Cerebellar cortex (tissue), 1 donor: Measurements from ENCODE around the gene NDST1.

ENCODE experiments used
- DNase-seq: peaks from one replicate; pipeline ENCODE4 v3.0.0-alpha.2; 2015; ENCODE audit warnings: low spot score

Gene NDST1

DNA sequence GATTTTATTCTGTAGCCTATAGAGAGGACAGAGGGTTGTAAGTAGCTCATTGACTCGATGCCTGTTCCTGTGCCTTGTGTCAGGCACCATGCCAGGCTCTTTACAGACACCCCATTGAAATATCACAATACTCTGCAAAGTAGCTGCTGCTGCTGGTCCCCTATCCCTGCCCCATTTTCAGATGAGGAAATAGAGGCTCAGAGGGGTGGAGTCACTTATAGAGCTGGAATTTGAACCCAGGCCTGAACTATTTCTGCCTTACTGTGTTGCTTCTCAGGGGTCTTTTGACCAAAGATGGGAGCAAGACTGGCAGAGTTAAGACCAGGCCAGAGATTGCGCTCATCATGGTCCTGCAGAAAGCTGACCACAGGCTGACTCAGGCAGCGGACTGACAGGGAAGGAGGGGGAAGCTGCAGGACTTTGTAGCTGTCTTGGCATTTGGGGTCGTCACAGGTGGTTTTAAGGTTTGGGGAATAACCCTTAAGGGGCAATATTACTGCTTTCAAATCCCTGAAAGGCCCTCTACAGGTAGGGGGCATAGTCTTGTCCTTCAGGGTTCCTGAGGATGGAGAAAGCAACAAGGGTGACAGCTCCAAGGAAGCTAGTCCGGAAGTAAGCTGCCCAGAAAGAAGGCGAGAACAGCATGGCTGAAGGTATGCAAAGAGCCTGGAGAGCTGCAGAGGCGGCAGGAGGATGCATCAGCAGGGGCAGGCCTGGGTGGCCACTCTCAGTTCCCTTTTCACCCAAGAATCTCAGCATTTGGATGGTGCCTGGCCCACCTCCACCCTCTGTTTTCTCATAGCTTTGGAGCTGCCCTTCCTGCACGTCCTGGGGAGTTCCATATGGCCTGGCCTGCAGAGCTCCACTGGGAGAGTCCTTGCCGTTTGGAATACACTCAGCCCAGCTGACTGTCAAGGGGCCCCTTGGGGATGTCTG lies 18.3 kb upstream of the NDST1 start:
- DNase-seq, result no peak

DNA sequence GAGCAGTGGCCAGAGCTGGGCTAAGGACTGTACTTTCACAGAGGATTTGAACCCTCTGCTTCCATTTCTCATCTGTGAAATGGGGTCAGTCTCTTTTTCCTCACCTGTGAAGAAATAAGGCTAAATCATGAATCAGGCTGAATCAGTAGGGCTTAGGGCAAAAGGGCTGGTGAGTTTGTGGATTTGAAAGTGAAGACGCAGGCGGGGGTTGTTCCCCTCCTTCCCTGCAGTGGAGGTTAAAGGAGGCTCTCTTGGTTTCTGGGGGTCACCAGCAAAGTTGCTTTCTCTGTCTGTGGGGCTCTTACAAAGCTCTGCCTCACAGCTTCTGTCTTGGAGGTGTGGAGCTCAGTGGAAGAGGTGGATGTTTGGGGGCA lies 17.6 kb upstream of the NDST1 start:
- no peak for DNase-seq

DNA sequence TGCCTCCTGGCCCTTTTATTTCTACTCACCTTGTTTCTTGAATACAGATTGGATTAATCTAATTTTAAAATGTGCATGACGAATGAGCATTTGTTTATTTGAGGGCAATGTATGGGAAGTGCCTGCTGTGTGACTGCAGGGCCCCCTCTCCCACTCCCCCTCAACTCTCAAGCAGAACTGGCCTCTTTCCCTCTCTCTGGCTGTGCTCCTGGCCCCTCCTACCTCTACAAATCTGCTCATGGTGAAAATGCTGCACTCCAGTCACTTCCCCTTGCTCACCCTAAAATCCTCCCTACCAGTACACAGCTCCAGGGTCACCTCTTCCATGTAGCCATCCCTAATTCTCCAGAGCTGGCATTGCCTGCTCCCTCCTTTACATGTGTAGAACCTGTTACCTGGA lies 17.2 kb upstream of the NDST1 start:
- no peak for DNase-seq

DNA sequence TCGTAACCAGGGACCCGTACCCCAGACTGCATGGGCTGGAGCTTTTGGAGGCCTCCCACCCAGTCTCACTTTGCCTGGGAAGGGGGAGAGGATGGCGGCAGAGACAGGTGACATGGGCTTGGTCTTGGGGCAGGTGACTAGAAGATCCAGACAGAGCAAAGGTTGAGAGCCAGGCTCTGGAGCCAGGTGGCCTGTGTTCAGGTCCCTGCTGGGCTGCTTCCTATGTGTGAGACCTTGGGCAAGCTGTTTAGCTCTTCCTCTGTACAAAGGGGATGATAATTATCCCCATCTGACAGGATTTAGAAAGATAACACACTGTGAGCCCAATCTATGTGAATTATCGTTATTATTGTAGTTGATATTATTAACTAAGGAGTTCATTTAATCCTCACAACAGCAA lies 16.1 kb upstream of the NDST1 start:
- peak; percentile 66 for DNase-seq

DNA sequence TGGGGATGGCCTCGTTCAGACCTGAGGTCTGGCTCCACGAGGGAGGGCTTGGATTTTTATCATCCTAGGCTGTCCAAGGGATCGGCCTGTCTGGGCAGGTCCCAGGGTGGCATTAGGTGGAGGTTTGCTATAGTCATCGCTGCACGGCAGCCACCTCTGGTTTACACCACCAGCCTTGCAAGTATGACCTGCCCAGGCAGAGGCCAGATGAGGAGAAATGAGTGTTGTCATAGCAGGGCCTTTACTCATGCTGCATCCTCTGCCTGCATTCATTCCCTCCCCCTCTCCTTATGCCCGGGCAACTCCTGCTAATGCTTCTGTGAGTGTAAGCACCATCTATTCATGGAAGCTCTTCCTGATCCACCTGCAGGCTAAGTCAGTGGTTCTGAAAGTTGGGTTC lies 15.3 kb upstream of the NDST1 start:
- no peak for DNase-seq

- no peak for DNase-seq
Measured at GRCh38 chr5:150496098-150496497, 11.8 kb upstream of the NDST1 start.

DNA sequence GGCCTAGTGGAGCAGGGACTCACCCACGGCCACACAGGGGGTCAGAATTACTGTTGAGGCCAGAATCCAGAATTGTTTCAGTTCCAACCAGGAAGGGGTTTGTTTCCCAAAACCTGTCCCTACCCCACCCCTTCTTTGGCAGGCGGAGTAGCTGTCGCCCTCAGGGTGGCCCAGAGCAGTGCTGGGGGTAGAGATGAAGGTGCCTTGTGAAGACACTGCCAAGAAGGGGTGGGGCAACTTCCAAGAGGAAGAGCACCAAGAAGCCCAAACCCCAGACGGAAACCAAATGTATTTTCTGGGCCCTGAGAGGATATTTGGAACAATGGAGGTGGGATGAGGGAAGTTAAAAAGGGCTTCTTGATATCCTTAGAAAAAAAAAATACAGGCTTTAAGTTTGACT lies 11.4 kb upstream of the NDST1 start:
- no peak for DNase-seq

- DNase-seq, result no peak
Measured at GRCh38 chr5:150497274-150497988, 10.5 kb upstream of the NDST1 start.

GRCh38 chr5:150497989-150498317 lies 10.0 kb upstream of the NDST1 start:
- no peak for DNase-seq

DNA sequence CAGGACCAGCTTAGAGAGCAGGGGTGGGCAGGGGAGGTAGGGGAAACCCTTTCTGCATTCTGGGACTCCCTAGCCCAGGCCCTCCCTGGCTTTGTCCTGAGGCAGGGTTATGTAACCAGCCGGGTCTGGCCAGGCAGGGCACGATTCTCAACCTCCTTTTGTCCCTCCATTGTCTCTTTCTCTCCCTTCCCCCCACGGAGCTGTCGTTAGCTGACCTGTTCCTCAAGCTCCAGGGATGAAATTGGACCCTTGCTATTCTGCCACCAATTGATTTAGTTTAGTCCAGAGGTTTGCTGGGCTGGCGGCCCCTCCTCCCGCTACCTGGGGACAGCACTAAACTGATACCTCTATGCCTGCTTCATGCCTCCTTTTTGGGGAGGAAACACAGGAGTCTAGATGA lies 9.4 kb upstream of the NDST1 start:
- DNase-seq, result no peak

DNA sequence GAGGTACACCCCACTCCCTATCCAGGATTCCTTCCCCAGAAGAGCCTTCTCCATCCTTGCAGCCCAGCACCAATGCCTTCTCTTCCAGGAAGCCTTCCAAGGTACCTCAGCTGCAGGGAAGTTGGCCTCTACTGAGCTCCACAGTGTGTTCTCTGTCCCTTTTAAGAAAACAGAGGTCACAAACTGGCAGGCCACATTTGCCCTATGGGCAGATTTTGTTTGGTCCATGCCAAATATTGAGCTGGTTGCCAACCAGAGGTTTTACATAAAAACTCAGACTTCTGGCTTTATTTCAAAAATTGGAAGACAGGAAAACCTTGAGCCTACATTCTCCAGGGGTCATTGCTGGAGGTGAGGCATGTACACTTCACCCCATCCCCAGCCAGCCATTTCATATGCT lies 9.0 kb upstream of the NDST1 start:
- DNase-seq, result no peak

DNA sequence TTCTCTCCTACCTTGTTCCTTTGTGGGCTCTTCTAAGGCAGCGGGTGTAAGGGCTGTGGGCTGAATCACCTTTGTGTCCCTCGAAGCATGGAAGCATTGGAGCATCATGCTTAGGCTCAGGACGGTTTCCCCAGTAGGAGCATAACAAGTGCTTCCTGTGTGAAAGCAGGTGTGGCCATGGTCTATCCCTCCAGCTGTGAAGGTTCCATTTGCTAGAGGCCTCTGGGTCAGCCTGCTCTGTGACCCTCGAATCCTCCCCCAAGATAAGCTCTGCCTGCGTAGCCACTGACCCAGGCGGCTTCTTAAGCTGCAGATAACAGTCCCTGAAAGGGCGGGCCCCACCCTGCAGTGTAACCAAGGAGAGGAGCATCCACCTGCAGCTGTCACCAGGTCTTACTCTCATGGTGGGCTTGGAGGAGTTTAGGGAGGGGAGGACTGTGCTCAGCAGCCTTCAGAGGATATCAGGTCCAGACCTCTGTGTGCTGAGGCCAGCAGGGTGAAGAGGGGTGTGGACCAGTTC lies 8.4 kb upstream of the NDST1 start:
- no peak for DNase-seq

DNA sequence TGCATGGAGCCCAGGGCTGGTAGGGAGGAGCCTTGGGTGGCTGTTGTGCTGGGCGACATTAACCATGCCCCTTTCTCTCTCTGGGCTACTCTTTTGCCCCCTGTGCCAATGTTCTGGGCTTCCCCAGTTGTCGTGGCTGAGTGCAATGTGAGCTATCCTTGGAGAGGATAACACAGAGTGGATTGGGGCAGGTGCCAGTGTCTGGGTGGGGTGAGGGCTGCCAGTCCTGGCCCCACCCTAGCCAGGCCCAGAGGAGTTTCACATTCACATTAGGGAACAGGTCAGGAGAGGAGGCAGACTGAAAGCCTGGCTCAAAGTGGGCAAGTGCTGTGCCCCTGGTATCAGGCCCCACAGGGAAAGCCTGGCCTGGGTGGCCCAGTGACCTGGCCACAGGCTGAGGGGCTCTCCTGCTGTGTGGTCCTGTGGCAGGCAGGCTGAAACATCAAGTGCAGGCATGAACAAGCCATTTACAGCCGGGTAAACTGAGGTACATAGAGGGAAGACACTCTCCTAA lies 7.5 kb upstream of the NDST1 start:
- DNase-seq, result no peak

DNA sequence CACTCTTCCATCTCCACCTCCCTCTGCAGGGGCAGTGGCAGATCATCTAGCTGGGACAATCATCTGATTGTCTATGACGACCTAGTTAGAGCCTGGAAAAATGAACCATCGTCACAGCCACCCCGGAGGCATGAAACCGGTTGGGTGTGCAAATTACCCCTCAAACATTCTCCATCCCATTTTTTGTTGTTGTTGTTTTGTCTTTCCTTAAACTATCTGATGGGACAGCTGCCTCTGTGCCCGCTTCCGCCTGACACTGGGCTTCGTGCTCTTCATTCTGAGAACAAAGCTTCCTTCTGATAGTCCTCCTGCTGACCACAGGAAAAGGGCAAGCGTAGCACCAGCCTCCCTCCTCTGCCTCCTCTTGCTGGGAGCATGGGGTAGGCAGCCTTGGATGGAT lies 7.0 kb upstream of the NDST1 start:
- DNase-seq, result no peak

DNA sequence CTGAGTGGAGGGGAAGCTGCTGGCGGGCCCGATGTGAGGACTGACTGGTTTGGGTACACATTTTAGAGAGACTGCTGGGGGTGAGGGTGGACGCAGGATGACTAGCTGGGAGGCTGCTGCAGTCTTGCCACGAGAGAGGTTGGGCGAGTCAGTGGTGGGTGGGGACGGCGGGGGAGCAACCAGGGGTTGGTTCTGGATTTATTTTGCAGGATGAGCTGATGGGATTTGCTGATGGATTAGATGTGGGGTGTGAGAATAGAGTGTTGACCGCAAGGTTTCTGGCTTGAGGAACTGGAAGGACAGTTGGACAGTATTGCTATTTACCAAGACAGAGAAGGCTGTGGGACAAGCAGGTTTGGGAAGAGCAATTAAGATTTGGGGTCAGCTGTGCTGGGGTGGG lies 5.8 kb upstream of the NDST1 start:
- no peak for DNase-seq

GRCh38 chr5:150502847-150503246 lies 5.1 kb upstream of the NDST1 start:
- no peak for DNase-seq

DNA sequence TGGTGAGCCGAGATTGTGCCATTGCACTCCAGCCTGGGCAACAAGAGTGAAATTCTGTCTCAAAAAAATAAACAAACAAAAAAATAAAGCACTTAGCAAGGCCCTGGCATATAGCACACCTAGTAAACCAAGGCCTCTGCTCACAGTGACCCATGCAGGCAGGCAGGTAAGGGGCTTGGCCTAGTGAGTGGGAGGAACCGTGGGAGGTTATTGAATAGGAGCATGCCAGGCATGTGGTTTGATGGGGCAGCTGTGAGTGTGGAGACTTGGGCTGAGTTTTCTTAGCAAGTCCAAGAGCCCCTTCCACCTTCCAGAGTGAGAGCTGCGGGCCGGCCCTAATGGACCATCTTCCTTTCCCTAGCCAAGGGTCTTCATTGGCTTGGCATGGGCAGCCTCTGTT lies 4.5 kb upstream of the NDST1 start:
- no peak for DNase-seq

DNA sequence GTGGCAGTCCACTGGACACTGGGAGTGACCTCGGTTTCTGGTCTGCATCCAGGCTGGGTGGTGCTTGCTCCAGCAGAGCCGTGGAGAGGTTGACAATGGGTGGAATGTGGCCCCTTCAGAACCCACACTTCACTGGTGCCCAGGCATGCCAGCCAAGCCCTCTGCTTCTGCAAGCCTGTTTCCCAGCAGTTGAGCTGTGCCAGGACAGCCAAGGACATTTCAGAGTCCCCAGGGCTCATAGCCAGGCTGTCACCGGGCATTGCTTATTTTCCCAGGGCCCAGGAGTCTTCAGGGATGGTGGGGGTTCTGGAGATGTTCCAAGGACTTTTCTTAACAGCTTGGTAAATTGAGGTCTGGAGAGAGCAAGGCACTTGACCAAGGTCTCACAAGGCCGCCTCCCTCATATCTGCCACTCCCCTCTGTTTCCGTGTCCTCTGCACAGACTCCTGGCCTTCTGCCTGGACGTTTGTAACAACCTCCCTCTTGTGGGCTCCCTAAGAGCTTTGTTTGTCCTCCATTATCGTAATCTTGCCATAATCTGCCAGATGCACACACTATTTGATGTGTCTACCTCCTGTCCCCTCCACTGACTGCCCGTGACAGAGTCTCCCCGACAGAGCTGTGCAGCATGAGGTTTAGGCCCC lies 3.8 kb upstream of the NDST1 start:
- DNase-seq, result no peak

- no peak for DNase-seq
Measured at GRCh38 chr5:150505041-150505511, 2.9 kb upstream of the NDST1 start.

- DNase-seq, result no peak
Measured at GRCh38 chr5:150505816-150506215, 2.1 kb upstream of the NDST1 start.

GRCh38 chr5:150506571-150507473 lies 1.1 kb upstream of the NDST1 start:
- DNase-seq, result no peak

DNA sequence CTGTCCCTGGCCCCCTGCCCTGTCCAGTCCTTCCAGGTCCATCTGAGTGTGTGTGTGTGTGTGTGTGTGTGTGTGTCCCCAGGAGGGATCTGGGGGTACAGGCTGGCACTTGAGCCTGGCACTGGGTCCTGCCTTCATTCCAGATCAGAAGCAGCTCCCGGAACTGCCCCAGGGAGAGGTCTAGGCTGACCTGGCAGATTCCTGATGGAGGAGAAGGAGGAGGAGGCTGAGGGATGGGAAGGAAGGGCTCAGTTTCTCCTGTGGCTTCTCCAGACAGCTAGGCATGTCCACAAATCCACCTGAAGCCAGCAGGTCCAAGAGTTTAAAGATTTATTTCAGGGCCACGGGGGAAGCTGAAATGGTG lies 328 bp downstream of the NDST1 start:
- DNase-seq, result no peak
